Small intestine (tissue), 7 donors: ENCODE measurements around the gene TAS2R50. TPM values are rescaled to one million over a fixed set of nuclear protein-coding genes. Genes with fewer than 3 reads are reported as not detected.
A peak's percentile ranks its signal among the peaks of the same experiment; 100 is the strongest.

ENCODE experiments used
- DNase-seq, 2 donors: peaks; one replicate each; pipeline versions ENCODE4 v3.0.0 to v3.0.0-alpha.2; 2013
- FAIRE-seq: peaks from 2 replicates; lab custom pipeline; 2012; peaks lifted over from hg19 to GRCh38; lab: Jason Lieb, UNC
- H3K27ac ChIP-seq, 3 donors: one replicate each; pipeline ENCODE4 v1.5.1; 2013; ENCODE audit warnings: low read length in 2 of 3, mild to moderate bottlenecking in 2 of 3, control low read depth in 1 of 3, inconsistent platforms in 1 of 3, low read depth in 1 of 3, moderate library complexity in 1 of 3
- H3K27me3 ChIP-seq, 3 donors: one replicate each; pipeline ENCODE4 v1.6.1; 2013; ENCODE audit warnings: low read length in 3 of 3, inconsistent platforms in 1 of 3; ENCODE audit not compliant: control insufficient read depth in 3 of 3, insufficient read depth in 3 of 3
- H3K36me3 ChIP-seq, 3 donors: one replicate each; pipeline ENCODE4 v1.6.1; 2013; ENCODE audit warnings: low read length in 3 of 3, inconsistent platforms in 1 of 3, low read depth in 1 of 3, mild to moderate bottlenecking in 1 of 3, moderate library complexity in 1 of 3; ENCODE audit not compliant: control insufficient read depth in 3 of 3, insufficient read depth in 2 of 3
- H3K4me1 ChIP-seq, 3 donors: one replicate each; pipeline ENCODE4 v1.6.1; 2013; ENCODE audit warnings: low read length in 2 of 3, inconsistent platforms in 1 of 3, low read depth in 1 of 3, mild to moderate bottlenecking in 1 of 3, moderate library complexity in 1 of 3; ENCODE audit not compliant: control insufficient read depth in 3 of 3, insufficient read depth in 2 of 3
- H3K4me3 ChIP-seq, 3 donors: one replicate each; pipeline ENCODE4 v1.5.1; 2013; ENCODE audit warnings: low read length in 3 of 3, control low read depth in 1 of 3, inconsistent platforms in 1 of 3, low read depth in 1 of 3, mild to moderate bottlenecking in 1 of 3, moderate library complexity in 1 of 3
- H3K9me3 ChIP-seq, 2 donors: one replicate each; pipeline ENCODE4 v1.6.1; 2013; ENCODE audit warnings: low read depth in 1 of 2, low read length in 1 of 2; ENCODE audit not compliant: control insufficient read depth in 2 of 2, insufficient read depth in 1 of 2
- WGBS, 3 donors: extraction: QIAGEN DNeasy Blood & Tissue Kit; methylation state at CpG; one replicate each; pipeline ENCODE4 v1.1.7; 2013; 5-methylcytosine and 5-hydroxymethylcytosine counted together
- polyA plus RNA-seq, 4 donors: library from polyadenylated mRNA; stranded (reverse) in 3 of 4; unstranded in 1 of 4; fragments of 200-250 nt in 3 of 4; fragments of 120-200 nt in 1 of 4; gene quantifications; one replicate each; pipeline versions ENCODE4 v1.2.1 to v1.2.3, GENCODE V29; 2013
- donor health status: healthy with polysubstance abuse.
- donor health status: control.
- donor health status: control.
- donor health status: Bipolar disorder and iron deficiency.
- donor health status: healthy.

TAS2R50 gene
- polyA plus RNA-seq, 4 donors = 0.07 TPM; not detected in 3

- peaks cover 0 to 2% (median 0%) of the 10 kb centered on the region in 3 donors for H3K36me3 ChIP-seq
- no peaks in the 10 kb centered on the region for H3K9me3 ChIP-seq
- H3K4me3 ChIP-seq = no peak overlapping the region
- H3K27ac ChIP-seq = no peak overlapping the region
- H3K4me1 ChIP-seq = peaks cover 0 to 16% (median 4%) of the 10 kb centered on the region in 3 donors
- DNase-seq = no peak
- H3K27me3 ChIP-seq = no peaks in the 10 kb centered on the region
- no peak for FAIRE-seq
Measured at GRCh38 chr12:11014234-11014633, 27.5 kb upstream of the TAS2R50 start.

GRCh38 chr12:11007608-11008007, 20.9 kb upstream of the TAS2R50 start:
- H3K36me3 ChIP-seq = peaks cover 0 to 2% (median 0%) of the 10 kb centered on the region in 3 donors
- H3K4me1 ChIP-seq = no peaks in the 10 kb centered on the region
- no peak overlapping the region for H3K4me3 ChIP-seq
- 93 to 100% (median 97%) methylated on average over 1 of the region's 1 CpG for WGBS, 3 donors
- H3K27ac ChIP-seq = no peak overlapping the region
- no peak for FAIRE-seq
- no peak for DNase-seq
- no peaks in the 10 kb centered on the region for H3K9me3 ChIP-seq
- H3K27me3 ChIP-seq = no peaks in the 10 kb centered on the region

DNA sequence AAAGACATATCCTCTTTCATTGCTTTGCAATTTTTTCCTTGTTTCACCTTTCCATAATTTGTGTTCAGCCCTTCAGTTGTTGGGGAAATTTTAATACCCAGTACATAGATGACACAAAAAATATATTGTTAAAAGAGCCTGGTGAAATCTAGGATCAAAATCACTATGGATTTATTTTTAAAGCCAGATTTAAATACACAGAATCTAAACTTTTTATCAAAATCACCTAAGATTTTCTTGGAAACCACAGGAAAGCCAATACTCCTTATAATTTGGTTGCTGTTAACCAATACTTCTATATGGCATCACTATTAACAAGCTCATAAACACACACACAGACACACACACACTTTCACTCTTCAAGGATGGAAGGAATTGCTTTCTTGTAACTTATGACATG, 11.5 kb upstream of the TAS2R50 start, which contains the start of gene TAS2R20:
Gene TAS2R20, minus strand, starts transcription at position 101 of the 400 bp plus-strand sequence. CDS start 429 bp downstream, outside the sequence.
- Histone ChIP-seq H3K4me3 (no peak within 1 kb of the TSS), H3K27ac (no peak within 1 kb of the TSS), H3K27me3 (no peaks in the 10 kb centered on the region), H3K9me3 (no peaks in the 10 kb centered on the region), H3K36me3 (peaks cover 0 to 5% (median 0%) of the 10 kb centered on the region in 3 donors), H3K4me1 (no peaks in the 10 kb centered on the region)
- FAIRE-seq = no peak
- DNase-seq = no peak

DNA sequence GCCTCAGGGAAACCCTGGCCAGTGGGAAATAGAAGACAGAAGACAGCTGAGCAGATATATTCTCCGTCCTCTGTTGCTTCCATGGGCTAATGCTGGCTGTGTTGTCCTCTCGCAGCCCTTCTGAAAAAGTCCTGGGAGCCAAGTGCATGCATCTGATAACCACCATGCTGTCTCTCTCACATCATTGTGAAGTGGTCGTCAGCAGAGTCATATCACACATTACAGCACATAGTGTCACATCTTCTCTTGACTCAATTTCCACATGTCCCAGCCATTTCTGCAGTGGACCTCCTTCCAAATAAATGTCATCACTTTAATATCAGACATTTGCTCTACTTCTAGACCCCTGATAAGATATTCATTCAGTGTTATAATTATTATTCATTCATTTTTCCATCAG, 7.6 kb upstream of the TAS2R50 start:
- Histone ChIP-seq H3K4me1 (no peaks in the 10 kb centered on the region), H3K9me3 (peaks cover 0 to 3% of the 10 kb centered on the region in 2 donors), H3K36me3 (peaks cover 2 to 5% (median 2%) of the 10 kb centered on the region in 3 donors), H3K27ac (no peak overlapping the region), H3K27me3 (no peaks in the 10 kb centered on the region), H3K4me3 (no peak overlapping the region)
- DNase-seq = no peak
- 92 to 95% (median 95%) methylated on average over 3 of the region's 3 CpGs for whole genome bisulfite sequencing, 3 donors
- no peak for FAIRE-seq

GRCh38 chr12:10989107-10989506, 2.4 kb upstream of the TAS2R50 start:
- Histone ChIP-seq H3K9me3 (peaks cover 0 to 3% of the 10 kb centered on the region in 2 donors), H3K27me3 (no peaks in the 10 kb centered on the region), H3K4me1 (no peaks in the 10 kb centered on the region), H3K27ac (no peak overlapping the region), H3K36me3 (peaks cover 2% of the 10 kb centered on the region in 3 donors), H3K4me3 (no peak overlapping the region)
- DNase-seq = no peak
- FAIRE-seq = no peak
- 91 to 97% (median 96%) methylated on average over 2 of the region's 2 CpGs for WGBS, 3 donors

- WGBS, 3 donors = 74 to 85% (median 79%) methylated on average over 5 of the region's 5 CpGs
- DNase-seq (peak in 1 of 2 donors; percentile 35), FAIRE-seq (no peak)
- Histone ChIP-seq H3K9me3 (no peaks in the 10 kb centered on the region), H3K4me1 (no peaks in the 10 kb centered on the region), H3K27me3 (no peaks in the 10 kb centered on the region), H3K4me3 (no peak overlapping the region), H3K36me3 (no peaks in the 10 kb centered on the region), H3K27ac (no peak overlapping the region)
Measured at GRCh38 chr12:10982244-10982643, 4.5 kb downstream of the TAS2R50 start.

GRCh38 chr12:10974965-10975364, 11.7 kb downstream of the TAS2R50 start:
- no peaks in the 10 kb centered on the region for H3K4me1 ChIP-seq
- no peaks in the 10 kb centered on the region for H3K27me3 ChIP-seq
- no peak overlapping the region for H3K4me3 ChIP-seq
- no peaks in the 10 kb centered on the region for H3K36me3 ChIP-seq
- no peak for FAIRE-seq
- H3K27ac ChIP-seq = no peak overlapping the region
- no peak for DNase-seq
- H3K9me3 ChIP-seq = no peaks in the 10 kb centered on the region
- WGBS, 3 donors = 88 to 96% (median 95%) methylated on average over 3 of the region's 3 CpGs

DNA sequence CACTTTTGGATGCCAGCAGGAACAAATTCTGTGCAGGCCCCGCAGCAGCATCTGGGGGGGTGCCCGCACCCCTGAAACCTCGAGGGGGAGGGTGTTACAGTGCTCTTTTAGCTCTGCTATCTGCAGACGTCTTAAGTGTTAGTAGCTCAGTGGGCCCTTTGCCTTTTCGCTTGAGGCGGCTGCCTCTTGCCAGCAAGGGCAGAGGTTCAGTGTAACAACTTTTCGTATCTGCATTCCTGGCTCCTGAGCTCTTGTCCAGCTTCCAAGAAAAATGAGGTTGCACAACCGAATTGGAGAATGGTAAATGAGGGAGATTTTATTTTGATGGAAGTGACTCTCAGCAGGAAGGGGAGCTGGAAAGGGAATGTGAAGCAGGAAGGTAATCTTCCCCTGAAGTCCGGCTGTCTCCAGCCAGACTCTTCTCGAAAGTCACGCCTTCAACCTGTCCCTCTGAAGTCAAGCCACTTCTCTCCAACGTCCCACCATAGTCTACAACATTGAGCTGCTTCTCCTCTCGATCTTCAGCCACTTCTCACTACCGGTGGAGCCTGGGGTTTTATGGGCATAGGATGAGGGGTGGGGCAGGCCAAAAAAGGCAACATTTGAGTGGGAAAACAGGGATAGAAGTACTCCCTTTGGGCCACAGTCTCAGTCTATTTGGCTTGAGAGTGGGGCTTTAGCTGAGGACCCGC, 17.8 kb downstream of the TAS2R50 start:
- 76 to 86% (median 84%) methylated on average over 15 of the region's 15 CpGs for WGBS, 3 donors
- H3K36me3 ChIP-seq = peaks cover 0 to 5% (median 0%) of the 10 kb centered on the region in 3 donors
- DNase-seq = peak in 1 of 2 donors; percentile 22

More for the DNA sequence above, 17.8 kb downstream of the TAS2R50 start:
- H3K9me3 ChIP-seq = no peaks in the 10 kb centered on the region
- no peak for FAIRE-seq
- no peak overlapping the region for H3K4me3 ChIP-seq
- no peaks in the 10 kb centered on the region for H3K4me1 ChIP-seq
- no peak overlapping the region for H3K27ac ChIP-seq
- H3K27me3 ChIP-seq = no peaks in the 10 kb centered on the region
